HG03520 (cell line): Measurements from ENCODE around the gene PAX9.

Experiments
- ATAC-seq: cut with Tn5 transposase; IDR thresholded peaks from one replicate; pipeline ENCODE4 v1.9.1; 2021; ENCODE audit warnings: mild to moderate bottlenecking, moderate library complexity; ENCODE audit not compliant: unreplicated experiment

The PAX9 gene

DNA sequence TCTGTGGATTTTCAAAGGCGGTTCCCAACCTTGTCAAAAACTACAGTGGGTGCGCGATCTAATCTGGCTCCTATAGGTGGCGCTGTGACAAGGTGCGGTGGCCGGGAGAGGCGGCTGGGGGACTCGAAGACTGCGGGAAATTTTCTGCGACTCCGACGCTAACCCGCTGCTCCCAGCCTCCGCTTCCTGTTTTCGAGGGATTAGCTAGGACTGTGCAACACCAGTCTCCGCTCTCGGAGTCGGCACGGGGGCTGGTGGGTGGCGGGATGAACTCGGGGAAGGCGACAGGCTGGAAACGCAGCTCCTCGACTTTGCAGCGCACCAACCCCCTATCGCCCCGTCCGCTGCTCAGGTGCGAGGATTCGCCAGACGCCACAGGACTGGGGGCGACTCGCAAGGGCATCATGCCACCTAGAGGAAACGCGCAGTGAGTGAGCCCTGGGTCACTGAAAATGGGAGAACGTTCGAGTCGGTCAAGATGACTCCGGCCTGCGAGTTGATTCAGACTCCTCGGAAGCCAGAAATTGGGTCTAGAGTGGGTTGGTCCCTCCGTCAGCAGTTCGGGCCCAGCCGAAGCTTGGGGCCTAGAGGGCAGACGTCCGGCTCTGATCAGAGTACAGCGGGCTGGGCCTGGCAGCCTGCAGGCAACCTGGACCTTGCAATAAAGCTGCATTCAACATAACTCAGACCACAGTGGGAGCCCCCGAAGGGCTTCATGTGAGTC, 5.5 kb upstream of the PAX9 start:
- ATAC-seq, result no peak

- no peak for ATAC-seq
Measured at GRCh38 chr14:36656687-36657398, 4.8 kb upstream of the PAX9 start.

DNA sequence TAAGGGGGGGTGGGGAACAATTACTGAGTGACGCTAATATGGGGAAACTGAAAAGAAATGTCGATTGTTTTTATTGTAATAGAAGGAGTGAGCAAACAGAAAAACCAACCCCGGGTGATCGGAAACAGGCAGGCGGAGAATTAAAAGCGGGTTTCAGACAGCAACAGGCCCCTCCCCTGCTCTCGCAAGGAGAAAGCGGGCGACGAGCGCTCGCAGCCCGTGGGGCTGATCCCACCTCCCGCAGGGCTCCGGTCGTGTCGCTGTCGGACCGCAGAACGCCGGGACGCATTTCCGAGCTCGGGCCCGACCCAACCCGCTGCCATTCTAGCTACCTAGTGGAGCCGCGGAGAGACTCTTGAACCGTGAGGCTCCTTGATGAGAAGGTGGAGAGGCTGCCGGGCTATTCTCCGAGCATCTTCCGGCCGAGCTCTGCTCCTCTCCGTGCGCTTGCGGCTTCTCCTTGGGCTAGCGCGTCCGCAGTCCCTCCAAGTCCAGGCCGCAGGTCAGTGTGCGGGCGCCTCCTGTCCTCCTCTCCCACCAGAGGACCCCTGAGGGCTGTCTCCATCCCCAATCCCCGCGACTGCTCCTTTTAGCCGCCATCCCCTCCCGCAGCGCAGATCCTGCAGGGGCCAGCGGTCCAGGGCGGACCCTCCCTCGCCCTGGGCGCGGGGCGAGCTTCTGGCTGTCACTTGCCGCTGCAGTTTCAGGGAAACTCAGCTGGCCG, 4.1 kb upstream of the PAX9 start:
- no peak for ATAC-seq

DNA sequence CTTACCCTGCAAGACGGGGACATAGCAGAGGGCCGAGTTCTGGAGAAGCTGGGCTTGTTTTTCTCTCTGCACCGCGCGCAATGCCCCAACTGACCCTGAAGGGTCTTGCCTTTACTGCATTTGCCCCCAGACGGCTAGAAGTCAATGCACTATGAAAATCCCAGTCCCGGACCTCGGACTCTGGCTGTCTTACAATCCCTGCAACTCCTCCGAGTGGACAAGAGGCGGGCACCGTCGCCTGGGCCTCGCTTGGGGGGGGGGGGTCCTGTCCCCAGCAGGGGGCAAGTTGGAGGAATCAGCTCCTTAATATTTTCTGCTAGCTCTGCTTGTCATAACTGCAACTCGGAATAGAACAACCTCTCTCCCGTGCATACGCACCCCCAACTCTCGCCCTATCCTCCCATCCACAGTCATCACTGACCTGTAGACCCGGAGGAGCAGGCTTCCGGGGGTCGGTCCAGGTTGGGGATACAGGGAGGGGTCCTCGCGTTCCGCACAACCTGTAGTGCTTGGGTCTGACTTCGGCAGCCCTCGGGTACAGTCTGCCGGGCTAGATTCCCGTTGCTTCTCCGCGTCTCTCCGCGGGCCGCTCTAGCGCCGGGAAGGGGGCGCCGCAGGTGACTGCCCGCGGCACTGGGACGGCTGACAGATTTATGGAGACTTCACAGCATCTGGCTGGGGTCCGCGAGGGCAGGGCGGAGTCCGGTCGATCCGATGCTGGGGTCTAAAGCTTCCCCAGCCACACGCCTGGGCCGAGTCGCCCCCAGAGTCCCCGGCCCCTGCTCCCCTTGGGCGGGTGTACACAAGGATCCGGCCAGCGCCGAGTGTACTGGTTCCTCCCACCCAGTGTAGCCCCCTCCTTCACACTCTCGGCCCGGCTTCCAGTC, 3.3 kb upstream of the PAX9 start:
- no peak for ATAC-seq

GRCh38 chr14:36659010-36659821, 2.4 kb upstream of the PAX9 start:
- ATAC-seq, result no peak

GRCh38 chr14:36659822-36660735, 1.6 kb upstream of the PAX9 start:
- ATAC-seq, result no peak

- ATAC-seq, result no peak
Measured at GRCh38 chr14:36660736-36661505, 739 bp upstream of the PAX9 start.

GRCh38 chr14:36662258-36662542, 540 bp downstream of the PAX9 start:
- no peak for ATAC-seq

- ATAC-seq, result no peak
Measured at GRCh38 chr14:36662543-36663403, 1.1 kb downstream of the PAX9 start.

DNA sequence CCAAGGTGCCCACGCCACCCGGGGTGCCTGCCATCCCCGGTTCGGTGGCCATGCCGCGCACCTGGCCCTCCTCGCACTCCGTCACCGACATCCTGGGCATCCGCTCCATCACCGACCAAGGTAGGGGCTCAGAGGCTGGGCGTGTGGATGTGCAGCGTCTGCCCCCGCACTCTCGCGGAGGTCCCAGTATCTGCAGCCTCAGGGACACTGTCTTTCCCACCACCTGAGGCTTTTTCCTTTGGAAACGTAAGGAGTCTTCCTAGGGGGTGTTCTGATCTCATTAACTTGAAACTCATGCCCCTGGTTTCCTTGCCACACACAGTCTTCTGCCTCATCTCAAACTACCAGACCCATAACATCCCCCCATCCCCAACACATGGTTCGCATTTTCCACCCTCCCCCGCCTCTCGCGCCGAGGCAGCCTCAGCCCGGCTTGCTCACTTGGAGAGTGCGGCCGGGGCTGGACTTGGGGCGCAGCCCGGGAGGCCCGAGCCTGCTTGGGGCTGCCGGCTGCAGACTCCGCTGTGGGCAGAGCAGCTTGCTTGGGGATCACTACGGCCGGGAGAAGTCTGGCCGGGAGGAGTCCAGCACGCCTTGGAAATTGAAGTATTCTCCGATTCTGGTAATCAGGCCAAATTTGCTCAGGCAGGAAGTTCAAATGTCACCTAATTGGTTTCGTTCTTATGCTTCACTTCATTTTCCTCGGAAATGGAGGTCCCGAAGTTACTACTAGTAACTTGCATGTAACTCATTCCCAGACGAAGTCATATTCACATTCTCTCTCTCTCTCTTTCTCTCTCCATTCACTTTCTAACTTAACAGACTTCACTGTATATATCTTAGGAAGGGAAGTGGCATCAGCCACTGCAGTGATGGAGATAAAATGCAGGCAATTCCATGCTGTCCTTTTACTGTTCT, 2.0 kb downstream of the PAX9 start:
- ATAC-seq, result no peak

- no peak for ATAC-seq
Measured at GRCh38 chr14:36664322-36665193, 2.9 kb downstream of the PAX9 start.

- ATAC-seq, result no peak
Measured at GRCh38 chr14:36665887-36666415, 4.3 kb downstream of the PAX9 start.

GRCh38 chr14:36666416-36667206, 5.0 kb downstream of the PAX9 start:
- ATAC-seq, result no peak

DNA sequence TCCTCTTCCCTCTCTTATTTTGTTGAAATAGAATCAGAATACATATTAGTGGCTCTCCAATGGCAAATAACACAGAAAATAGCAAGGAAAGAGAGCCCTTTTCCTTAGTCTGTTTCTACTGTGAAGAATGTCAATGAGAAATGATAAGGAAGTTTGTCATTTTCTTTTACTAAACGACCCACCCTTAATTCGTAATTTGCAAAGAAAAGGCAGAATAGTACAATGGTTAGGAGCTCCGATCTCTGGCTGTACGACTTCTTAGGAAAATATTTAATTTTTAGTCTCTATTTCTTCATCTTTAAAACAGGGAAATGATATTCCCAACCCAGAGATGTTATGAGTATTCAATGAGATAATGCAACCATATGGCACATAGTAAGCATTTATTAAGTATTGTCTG, 6.0 kb downstream of the PAX9 start:
- no peak for ATAC-seq

DNA sequence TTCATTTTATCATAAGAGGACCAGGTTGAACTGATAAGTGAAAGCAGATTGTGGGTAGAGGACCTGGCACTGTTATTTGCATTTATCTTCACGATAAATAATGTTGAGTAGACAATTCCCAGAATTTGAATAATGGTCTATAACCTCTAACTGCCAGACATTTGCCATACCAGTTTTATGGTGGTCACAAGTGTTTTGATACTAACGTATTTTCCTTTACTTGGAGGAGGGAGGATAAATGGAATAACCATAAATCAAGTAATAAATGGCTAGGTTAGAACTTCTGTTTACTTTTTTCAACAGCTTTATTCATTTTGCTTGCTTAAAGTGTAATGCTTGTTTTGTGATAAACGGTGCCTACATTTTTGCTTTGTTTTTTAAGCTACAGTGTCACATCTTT, 9.5 kb downstream of the PAX9 start:
- ATAC-seq, result no peak
